Fibroblast of lung (primary cell): ENCODE data around the gene SCGB3A1.

Experiments used
- EZH2 ChIP-seq: IDR thresholded peaks from 2 replicates; pipeline ENCODE4 v1.5.1; 2012; ENCODE audit warnings: low read length, control low read depth, mild to moderate bottlenecking; ENCODE audit errors: missing control alignments
- TF ChIP-seq, protein P1 (sequence below), 2 donors: IDR thresholded peaks in 1 of 2; conservative IDR thresholded peaks in 1 of 2; 1 replicate in 1 of 2; 2 replicates in 1 of 2; pipeline ENCODE4 v1.5.1; 2011 to 2012; ENCODE audit warnings: low read length in 2 of 2, control low read depth in 1 of 2, inconsistent platforms in 1 of 2, low read depth in 1 of 2, mild to moderate bottlenecking in 1 of 2

DNA sequence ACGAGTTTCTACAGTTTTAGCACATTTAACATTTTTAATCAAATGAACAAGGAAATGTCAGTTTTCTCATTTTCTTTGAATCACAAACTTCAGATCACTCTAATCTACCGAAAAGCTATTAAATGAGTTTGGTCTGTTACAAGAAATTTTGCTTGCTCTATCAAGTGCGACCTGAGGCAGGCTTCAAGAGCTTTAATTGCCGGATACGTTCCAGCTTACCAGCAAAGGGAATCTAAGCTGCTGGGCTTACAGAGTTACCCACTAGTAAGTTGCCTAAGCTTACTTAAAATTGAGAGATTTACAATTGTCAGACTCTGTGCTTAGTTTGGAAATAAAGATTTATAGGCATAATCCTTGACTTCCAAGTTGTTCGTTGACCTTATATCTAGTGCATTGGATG is 10.6 kb downstream of the SCGB3A1 start:
- no peak for TF ChIP-seq EZH2
- TF ChIP-seq, protein P1, sequence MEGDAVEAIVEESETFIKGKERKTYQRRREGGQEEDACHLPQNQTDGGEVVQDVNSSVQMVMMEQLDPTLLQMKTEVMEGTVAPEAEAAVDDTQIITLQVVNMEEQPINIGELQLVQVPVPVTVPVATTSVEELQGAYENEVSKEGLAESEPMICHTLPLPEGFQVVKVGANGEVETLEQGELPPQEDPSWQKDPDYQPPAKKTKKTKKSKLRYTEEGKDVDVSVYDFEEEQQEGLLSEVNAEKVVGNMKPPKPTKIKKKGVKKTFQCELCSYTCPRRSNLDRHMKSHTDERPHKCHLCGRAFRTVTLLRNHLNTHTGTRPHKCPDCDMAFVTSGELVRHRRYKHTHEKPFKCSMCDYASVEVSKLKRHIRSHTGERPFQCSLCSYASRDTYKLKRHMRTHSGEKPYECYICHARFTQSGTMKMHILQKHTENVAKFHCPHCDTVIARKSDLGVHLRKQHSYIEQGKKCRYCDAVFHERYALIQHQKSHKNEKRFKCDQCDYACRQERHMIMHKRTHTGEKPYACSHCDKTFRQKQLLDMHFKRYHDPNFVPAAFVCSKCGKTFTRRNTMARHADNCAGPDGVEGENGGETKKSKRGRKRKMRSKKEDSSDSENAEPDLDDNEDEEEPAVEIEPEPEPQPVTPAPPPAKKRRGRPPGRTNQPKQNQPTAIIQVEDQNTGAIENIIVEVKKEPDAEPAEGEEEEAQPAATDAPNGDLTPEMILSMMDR (conservative IDR thresholded peaks at IDR 0.05 in 1 of 2, IDR thresholded peaks at IDR 0.05 in 1 of 2; ENCODE audit: low read depth in 1 of 2, low read length in 2 of 2): no peak
